GM19463 (cell line): Measurements from ENCODE around the gene ILF3.
"Not testable (repeated sequence)": the region's sequence is repeated elsewhere in the genome, so short reads cannot be mapped to it uniquely, and the experiment has no call there.

Experiments
- ATAC-seq: cut with Tn5 transposase; IDR thresholded peaks from one replicate; pipeline ENCODE4 v1.9.1; 2021; ENCODE audit warnings: mild to moderate bottlenecking, moderate library complexity; ENCODE audit not compliant: unreplicated experiment

Gene ILF3

GRCh38 chr19:10671922-10672321 is 17.8 kb downstream of the ILF3 start:
- not testable (repeated sequence) for ATAC-seq

- ATAC-seq, result not testable (repeated sequence)
Measured at GRCh38 chr19:10675214-10675613, 21.1 kb downstream of the ILF3 start.

- ATAC-seq, result no peak
Measured at GRCh38 chr19:10677751-10678150, 23.6 kb downstream of the ILF3 start.

- no peak for ATAC-seq
Measured at GRCh38 chr19:10678813-10679212, 24.7 kb downstream of the ILF3 start.

- ATAC-seq, result no peak
Measured at GRCh38 chr19:10679743-10680142, 25.6 kb downstream of the ILF3 start.

- ATAC-seq, result no peak
Measured at GRCh38 chr19:10680545-10681135, 26.5 kb downstream of the ILF3 start.

GRCh38 chr19:10681658-10682057 is 27.5 kb downstream of the ILF3 start:
- no peak for ATAC-seq

GRCh38 chr19:10682397-10683063 is 28.4 kb downstream of the ILF3 start:
- no peak for ATAC-seq

- no peak for ATAC-seq
Measured at GRCh38 chr19:10683064-10683426, 28.9 kb downstream of the ILF3 start.

GRCh38 chr19:10683582-10683981 is 29.4 kb downstream of the ILF3 start:
- no peak for ATAC-seq

GRCh38 chr19:10685210-10685609 is 31.1 kb downstream of the ILF3 start:
- ATAC-seq, result no peak

GRCh38 chr19:10686193-10686592 is 32.0 kb downstream of the ILF3 start:
- ATAC-seq, result no peak

- no peak for ATAC-seq
Measured at GRCh38 chr19:10686661-10687517, 32.7 kb downstream of the ILF3 start.

GRCh38 chr19:10687518-10688288 is 33.6 kb downstream of the ILF3 start:
- ATAC-seq, result no peak

- no peak for ATAC-seq
Measured at GRCh38 chr19:10688545-10689280, 34.6 kb downstream of the ILF3 start.

- ATAC-seq, result no peak
Measured at GRCh38 chr19:10690341-10690781, 36.2 kb downstream of the ILF3 start.

- no peak for ATAC-seq
Measured at GRCh38 chr19:10691178-10691881, 37.2 kb downstream of the ILF3 start.

GRCh38 chr19:10691883-10692282 is 37.7 kb downstream of the ILF3 start:
- no peak for ATAC-seq

- no peak for ATAC-seq
Measured at GRCh38 chr19:10692673-10693264, 38.6 kb downstream of the ILF3 start.
